ENCODE measurements around the gene ANKMY2.
"Not testable (repeated sequence)": the region's sequence is repeated elsewhere in the genome, so short reads cannot be mapped to it uniquely, and the experiment has no call there.

The ANKMY2 gene

DNA sequence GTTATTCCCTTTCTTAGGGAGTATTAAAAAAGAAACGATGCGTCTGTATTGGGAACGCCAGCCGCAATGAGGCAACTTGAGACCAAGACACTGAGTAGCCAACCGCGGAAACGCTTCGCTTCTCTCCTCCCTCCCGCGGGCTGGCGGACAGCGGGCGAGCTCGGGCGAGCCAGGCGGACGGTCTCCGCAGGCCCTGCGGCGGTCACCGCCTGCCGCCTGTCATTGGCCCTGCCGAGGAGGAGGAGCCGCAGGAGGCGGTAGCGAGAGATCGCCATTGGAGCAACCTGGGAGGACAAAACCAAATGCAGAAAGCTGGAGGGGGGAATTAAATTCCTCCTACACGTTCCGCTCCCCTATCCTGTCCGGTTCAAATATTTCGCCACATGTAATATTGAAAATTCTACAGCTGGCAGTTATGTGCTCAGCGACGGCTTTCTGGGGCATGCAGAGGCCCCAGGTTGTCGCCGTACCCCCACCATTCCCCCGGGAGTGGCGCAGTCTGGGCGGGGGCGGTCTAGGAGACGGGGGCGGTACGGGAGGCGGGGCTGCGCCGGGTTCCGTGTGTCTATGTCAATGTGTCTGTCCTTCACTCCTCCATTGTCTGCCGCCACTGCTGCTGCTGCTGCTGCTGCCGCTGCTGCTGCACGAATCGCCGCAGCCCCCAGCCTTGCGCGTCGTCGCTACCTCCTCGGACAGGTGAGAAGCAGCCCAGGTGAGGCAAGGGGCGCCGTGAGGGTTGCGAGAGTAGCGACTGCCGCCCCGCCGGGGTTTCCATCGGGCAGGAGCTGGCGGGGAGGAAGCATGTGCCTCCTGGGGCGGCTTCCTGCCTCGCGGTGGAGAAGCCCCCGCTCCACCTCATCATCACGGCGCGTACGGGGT is at the start of gene ANKMY2, which contains the start of gene BZW2:
ANKMY2 (minus strand) TSS at position 162 of the 879 bp plus-strand sequence. CDS start 181 bp downstream, outside the sequence.
BZW2 (plus strand) TSS at position 589 of the 879 bp plus-strand sequence. CDS start 19,263 bp downstream, outside the sequence.
- peak; percentile 92 to 93 for DNase-seq

DNA sequence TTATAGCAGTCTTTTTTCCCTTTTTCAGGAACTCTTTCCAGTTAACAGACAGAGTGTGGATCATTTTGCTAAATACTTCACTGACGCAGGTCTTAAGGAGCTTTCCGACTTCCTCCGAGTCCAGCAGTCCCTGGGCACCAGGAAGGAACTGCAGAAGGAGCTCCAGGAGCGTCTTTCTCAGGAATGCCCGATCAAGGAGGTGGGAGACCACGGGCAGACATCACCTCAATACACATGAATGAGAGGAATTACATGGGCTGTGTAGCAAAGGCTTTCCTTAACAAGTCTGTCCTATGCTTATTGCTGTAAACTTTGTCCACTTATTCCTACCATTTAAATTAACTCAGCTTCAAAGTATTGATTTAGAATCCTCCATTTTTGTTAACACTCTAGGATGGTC is 49.3 kb upstream of the ANKMY2 start:
- DNase-seq, result no peak

DNA sequence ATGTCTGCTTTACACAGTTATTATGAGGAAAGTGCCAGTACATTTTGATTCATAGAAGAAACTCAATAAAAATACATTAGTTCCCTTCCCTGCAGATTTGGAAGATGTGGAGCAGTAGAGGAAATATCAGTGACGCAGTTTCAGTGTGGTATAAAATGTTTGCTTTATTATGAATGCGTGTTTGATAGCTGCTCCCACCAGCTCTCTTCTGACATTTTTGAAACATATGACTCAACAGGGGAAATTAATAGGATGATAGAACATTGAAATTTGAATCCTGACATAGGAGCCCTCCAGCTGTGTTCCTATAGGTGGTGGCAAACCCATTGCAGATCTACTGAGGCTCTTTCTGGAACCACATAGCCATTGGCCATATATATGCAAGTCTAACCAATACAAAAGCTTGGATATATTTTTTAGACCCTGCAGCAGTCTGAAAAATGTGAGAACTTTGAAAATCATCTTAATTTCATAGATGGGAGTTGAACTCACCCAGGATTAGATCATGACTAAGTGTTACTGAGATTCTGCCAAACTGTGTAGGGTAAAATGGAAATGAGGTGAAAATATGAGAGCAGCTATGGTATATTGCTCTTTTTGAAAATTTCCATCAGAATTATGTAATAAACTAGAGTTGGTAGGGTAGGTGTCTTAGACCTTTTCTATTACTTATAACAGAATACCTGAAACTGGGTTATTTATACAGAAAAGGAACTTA is 48.2 kb upstream of the ANKMY2 start:
- DNase-seq, result no peak

DNA sequence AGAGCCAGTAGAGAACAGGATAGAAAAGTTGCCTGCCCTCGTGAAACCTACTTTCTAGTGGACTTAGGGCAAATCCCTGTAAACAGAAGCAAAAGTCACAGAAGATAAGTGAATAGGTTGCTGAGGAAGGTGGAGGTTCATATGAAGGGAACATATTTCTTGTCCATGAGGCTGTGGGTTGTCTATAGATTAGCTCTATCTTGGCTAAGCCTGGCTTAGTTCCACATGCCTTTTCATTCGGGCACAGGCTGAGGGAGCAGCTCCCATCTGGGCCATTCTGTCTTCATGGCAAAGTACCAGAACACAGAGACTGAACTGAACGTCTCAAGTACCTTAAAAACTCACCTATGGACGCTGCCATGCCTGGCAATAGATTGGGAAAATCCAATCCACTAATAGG is 45.7 kb upstream of the ANKMY2 start:
- DNase-seq, result no peak

DNA sequence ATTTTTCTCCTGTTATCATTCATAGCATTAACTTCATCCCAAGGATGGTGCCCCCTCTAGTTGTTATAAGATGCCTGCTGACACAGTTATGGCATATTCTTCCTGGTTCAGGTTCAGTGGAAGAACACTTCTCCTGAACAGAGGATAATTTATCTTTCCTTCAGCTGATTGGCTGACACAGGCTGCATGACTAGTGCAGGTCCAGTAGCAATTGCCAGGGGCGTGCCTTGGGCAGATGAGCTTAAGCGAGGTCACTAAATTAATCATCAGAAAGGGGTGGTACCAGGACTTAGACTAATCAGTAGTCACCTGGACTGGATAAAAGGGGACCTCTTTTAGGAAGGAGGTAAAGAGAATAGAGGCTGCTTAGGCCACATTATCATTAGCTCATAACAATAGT is 42.7 kb upstream of the ANKMY2 start:
- DNase-seq, result no peak

DNA sequence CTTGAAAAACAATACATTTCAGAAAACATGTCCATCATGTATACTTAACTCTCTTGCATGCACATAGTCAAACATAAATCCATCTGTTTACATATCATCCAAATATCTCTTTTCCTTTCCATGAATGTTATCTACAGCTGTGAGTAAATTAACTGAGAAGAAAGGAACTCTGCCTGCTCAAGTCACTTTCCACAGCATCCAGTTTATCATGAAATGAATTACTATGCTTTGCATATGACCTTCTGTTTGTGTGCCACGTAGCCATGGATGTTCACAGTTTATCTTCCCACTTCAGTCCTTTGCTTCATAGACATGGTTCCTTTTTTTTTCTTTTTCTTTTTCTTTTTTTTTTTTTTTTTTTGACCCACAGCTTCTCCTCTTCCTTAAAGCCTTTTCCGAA is 40.0 kb upstream of the ANKMY2 start:
- no peak for DNase-seq

DNA sequence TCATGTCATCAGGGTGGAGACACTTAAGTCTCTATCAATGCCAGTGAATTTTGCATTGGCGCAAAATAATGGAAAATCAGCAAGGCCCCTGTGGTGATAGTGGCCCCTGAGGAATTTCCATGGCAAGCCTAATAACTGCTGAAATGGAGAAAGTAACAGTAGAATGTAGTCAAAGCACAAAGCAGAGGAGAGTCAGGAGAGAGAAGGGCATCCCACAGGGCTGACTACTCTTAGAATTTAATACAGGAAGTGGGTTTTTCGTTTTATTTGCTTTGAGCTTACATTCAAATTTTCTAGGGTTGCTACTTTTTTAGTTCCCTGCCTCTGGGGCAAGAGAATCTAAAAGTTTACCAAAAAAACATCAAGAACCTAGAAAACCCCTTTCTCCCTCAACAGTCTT is 39.4 kb upstream of the ANKMY2 start:
- no peak for DNase-seq

DNA sequence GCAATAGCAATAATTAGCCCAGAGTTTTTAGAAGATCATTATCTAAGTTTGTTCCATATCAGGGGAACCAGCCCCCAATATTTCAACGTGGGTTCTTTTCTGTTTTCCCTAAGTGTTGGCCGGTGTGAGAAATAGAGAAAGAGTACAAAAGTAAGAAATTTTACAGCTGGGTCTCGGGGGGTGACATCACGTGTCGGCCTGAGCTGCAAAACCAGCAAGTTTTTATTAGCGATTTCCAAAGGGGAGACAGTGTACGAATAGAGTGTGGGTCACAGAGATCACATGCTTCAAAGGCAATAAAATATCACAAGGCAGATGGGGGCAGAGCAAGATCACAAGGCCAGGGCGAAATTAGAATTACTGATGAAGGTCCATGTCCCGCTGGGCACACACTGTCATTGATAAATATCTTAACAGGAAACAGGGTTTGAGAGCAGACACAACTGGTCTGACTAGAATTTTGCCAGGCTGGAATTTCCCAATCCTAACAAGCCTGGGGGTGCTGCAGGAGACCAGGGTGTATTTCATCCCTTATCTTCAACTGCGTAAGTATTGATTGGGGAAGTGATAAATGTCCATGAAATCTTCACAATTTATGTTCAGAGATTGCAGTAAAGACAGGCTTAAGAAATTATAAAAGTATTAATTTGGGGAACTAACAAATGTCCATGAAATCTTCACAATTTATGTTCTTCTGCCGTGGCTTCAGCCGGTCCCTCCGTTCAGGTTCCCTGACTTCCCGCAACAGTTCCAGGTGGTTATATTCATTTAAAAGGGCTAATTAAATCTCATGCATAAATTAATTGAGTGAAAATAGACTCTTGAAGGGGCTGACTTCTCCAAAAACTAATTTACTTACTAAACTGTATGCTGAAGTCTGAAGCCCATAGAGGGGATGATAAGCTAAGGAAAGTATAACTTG is 33.4 kb upstream of the ANKMY2 start:
- DNase-seq, result not testable (repeated sequence)

DNA sequence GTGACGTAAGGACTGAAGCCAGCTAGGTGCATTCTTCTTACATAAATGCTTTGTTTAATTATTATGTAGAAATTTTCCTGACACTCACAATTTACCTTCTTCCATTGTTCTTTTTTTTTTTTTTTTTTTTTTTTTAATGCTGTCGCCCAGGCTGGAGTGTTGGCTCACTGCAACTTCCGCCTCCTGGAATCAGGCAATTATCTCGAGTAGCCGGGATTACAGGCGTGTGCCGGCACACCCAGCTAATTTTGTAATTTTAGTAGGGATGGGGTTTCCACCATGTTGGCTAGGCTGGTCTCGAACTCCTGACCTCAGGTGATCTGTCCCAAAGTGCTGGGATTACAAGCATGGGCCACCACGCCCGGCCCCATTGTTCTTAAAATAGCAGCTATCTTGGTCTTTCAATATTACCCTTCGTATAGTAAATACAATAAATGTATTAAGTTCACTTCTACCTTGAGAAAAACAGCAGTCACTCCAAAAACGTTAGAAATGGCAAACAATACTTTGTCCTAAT is 32.5 kb upstream of the ANKMY2 start:
- no peak for DNase-seq

DNA sequence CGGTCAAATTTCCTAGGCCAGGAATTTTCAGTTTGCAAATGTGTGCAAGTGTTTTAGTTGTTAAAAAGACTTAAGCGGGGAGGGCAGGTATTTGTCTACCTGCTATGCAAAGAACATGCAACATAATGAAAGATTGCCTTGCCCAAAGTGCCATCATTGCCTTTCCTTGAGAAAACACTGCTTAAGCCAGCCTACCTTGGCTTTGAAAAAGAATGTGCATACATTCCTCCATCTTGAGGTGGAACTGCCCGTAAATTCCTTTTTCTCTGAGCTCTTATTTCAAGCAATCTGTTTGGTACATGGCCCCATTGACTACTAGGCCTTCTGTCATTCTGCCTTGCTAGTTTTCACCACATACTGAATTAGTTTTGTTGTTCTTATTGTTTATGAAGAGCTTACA is 29.7 kb upstream of the ANKMY2 start:
- DNase-seq, result no peak

DNA sequence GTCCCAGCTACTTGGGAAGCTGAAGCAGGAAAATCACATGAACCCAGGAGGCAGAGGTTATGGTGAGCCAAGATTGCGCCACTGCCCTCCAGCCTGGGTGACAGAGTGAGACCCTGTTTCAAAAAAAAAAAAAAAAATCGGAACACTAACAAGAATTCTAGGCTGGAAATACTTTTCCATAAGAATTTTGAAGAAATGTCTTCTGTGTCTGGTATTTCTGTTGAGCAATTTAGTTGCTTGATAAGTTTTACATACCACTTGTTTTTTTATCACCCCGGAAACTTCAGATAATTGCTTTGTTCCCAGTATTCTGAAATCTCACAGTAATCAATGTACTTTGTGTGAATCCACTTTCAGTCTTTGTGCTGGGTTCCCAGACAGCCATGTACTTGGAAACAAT is 26.3 kb upstream of the ANKMY2 start:
- DNase-seq, result no peak

DNA sequence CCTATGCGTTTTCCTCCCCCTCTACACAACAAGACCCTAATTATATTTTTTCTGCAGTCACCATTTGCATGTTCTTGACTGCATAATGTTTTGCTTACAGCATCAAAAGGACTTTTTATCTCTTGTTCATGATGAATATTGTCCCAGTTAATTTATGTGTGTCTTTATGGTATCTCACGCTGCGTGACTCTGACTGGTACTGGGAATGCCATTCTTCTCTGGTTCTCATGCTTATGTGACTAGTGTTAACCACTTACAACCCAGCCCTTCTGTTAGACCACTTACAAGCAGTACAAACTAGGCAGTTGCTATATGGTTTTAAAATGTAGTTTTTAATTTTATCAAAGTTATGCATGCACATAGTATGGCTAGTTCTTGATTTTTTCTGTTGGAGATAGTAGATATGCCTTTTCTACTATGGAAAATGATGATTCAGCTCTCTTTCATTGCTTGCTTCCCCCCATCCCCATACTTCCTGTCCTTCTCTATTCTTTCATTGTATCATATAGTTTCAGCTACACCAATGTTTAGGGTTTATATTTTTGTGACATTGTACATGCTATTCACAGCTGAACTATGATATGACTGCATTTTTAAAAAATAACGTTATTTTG is 25.3 kb upstream of the ANKMY2 start:
- no peak for DNase-seq

DNA sequence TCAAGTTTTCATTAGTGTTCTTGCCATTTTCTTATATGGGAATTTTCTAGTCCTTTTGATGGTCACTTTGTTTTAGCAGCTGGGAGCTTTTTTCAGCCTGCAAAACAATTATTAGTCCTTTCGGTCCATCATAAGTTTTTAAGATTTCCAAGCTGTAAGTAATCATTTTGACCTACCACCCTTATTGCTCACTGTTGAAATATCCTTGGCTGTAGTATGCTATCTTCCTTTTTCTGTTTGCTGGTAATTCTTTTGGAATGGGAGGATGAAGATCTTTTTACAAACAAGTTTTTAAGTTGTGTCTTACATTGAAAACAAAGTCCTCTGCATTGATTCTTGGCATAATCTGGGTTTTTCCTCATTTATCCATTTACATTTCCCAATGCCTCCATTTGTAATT is 24.5 kb upstream of the ANKMY2 start:
- no peak for DNase-seq

DNA sequence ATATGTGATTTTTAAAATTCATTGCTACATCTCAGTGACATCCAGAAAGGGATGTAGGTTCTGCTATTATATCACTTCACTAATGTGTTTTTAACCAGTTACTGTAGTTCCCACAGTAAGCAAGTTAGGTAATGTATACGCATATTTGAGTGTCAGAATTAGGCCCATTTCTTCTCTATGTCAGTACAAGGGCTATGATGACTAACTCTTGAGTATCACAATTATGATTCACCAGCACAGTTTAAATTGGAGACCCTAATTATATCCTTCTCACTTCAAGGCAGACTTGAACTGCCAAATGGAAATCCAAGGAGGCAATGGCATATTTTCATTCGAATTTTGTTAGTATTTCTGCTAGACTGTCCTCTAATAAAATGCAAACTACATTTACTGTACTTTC is 24.0 kb upstream of the ANKMY2 start:
- DNase-seq, result no peak

DNA sequence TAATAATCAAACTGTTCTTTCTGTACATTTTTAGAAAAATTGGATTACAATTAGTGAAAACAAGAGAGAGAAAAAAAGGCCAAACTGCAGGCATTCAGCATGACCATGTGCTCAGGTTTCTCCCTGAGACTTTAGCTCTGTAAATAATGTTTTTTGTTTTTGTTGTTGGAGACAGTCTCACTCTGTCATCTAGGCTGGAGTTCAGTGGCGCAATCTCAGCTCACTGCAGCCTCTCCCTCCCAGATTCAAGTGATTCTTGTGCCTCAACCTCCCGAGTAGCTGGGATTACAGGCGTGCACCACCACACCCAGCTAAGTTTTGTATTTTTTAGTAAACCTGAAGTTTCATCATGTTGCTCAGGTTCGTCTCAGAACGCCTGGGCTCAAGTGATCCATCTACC is 23.4 kb upstream of the ANKMY2 start:
- no peak for DNase-seq

DNA sequence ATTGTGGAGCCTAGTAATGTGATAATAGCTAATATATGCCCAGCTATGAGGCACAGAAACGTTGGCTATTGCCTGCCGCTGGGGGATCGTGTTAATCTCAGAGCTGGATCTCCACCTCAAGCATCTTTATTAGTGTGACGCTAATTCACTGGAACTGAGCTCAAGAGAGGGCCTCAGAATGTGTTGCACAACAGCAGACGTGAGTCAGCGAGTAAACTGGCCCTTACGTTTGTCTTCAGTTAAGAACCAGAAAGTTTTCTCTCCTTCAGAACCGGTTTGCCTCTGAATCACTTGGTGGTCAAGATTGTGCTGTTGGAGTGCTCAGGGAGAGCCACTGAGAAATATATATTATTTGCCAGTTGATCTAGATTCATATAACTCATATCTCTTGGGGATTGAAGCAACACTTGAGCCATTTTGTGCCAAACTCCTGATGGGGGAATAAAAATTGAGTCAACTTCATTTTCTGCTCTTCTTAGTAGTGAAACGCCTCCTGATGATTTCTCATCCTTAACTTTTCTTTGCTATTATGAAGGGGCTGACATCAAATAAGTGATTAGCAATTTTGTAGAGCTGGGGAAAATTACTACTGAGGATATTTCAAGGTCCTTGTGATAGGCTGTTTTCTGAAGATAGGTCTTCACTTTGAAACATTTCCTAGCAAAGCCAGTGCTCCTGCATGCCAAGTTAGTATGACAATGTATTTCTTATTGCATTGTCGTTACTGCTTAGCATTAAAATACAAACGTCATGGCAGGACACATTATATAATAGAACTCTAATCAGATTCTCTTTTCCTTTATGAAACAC is 22.7 kb upstream of the ANKMY2 start:
- no peak for DNase-seq

DNA sequence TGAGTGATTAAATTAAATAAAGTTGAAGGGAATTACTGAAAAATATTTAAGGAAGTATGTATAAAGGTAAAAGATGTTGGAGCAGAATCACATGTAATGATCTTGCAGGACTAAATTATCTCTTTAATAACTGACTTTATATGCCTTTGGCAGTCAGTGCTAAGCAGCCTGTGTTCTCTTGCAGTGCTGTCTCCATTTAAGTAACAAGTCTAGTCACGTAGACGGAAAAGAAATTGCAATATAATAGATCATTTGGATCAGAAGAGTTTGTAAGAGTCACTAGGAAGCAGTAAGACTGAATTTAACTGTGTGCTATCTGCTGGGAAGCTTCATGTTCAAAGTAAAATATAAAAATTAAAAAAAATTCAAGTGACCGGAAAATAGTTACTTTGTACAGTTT is 21.8 kb upstream of the ANKMY2 start:
- no peak for DNase-seq

DNA sequence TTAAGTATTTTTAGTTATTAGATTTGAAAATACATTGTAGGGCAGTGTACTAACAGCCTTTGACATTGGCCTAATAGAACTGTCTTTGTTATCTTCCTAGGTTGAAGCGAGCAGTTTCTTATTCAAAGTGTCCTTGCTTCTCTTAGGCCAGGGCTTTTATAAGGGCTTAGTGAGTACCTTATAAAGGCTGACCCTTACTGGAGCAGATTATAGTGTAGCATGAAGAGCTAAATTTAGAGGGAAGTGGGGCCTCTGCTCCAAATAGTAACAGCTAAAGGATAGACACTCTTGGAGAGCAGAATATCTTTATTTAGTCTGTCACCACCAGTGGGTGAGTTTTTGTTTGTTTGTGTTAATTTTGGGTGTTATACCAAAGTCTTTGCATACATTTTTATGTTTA is 16.4 kb upstream of the ANKMY2 start:
- DNase-seq, result no peak

DNA sequence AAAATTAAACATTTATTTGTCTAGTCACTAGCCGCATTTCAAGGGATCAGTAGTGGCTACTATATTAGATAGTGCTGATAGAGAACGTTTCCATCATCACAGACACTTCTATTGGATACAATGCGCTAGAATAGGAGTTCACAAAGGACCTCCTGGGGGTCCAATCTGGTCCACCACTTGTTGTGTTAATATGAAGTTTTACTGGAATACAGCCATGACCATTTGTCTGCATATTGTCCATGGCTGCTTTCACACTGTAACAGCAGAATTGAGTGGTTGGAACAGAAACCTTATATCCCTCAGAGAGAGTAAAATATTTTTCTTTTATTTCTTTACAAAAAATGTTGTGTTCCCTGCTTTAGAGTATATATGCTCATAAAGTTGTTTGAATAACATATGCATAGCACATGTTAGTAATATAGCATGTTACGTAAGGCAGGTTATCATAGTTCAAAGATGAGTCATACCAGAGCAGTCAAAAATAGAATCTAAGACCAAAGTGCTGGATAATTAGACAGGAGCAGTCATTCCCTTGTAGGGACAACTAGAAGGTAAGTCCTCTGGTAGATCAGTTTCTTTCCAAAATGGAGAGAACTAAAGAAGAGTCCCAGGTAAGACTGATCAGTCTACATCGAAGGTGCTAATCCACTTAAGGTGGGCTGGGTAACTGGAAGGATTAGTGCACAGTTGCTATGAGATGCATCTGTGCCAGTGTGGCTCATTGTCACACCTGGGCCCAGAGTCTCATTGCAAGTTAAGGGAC is 15.3 kb upstream of the ANKMY2 start:
- DNase-seq, result no peak

DNA sequence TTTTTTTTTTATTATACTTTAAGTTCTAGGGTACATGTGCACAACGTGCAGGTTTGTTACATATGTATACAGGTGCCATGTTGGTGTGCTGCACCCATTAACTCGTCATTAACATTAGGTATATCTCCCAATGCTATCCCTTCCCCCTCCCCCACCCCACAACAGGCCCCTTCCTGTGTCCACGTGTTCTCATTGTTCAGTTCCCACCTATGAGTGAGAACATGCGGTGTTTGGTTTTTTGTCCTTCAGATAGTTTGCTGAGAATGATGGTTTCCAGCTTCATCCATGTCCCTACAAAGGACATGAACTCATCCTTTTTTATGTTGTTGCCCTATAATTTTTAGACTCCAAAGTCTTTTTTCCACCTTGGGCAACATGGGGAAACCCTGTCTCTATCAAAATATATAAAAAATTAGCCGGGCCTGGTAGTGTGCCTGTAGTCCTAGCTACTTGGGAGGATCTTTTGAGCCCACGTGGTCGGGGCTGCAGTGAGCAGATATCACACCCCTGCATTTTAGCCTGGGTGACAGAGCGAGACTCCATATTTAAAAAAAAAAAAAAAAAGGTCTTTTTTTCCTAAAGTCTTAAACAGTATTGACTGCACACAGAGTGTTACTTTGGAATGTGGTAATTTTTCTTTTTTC is 14.4 kb upstream of the ANKMY2 start:
- not testable (repeated sequence) for DNase-seq

Measured in activated T-cell treated with anti-CD3 and anti-CD28 coated beads, Interleukin-2, amount 50 U/mL, for 48 hours (primary cell).